ENCODE results near the gene LINC00632.

GRCh38 chrX:140776320-140776719 is 66.8 kb downstream of the LINC00632 start:
- TF ChIP-seq, protein P1, sequence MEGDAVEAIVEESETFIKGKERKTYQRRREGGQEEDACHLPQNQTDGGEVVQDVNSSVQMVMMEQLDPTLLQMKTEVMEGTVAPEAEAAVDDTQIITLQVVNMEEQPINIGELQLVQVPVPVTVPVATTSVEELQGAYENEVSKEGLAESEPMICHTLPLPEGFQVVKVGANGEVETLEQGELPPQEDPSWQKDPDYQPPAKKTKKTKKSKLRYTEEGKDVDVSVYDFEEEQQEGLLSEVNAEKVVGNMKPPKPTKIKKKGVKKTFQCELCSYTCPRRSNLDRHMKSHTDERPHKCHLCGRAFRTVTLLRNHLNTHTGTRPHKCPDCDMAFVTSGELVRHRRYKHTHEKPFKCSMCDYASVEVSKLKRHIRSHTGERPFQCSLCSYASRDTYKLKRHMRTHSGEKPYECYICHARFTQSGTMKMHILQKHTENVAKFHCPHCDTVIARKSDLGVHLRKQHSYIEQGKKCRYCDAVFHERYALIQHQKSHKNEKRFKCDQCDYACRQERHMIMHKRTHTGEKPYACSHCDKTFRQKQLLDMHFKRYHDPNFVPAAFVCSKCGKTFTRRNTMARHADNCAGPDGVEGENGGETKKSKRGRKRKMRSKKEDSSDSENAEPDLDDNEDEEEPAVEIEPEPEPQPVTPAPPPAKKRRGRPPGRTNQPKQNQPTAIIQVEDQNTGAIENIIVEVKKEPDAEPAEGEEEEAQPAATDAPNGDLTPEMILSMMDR (IDR thresholded peaks at IDR 0.05), result no peak
- TF ChIP-seq EZH2 (IDR thresholded peaks at IDR 0.05; ENCODE audit: borderline replicate concordance, insufficient read depth, low read depth, low read length, poor library complexity, severe bottlenecking), result no peak

All from B cell (primary cell).